ENCODE results near the gene PROB1. TPM values are rescaled to one million over a fixed set of nuclear protein-coding genes. Genes with fewer than 3 reads are reported as not detected.

PROB1 gene
- polyA plus RNA-seq, 1 donor: 2.4 TPM

DNA sequence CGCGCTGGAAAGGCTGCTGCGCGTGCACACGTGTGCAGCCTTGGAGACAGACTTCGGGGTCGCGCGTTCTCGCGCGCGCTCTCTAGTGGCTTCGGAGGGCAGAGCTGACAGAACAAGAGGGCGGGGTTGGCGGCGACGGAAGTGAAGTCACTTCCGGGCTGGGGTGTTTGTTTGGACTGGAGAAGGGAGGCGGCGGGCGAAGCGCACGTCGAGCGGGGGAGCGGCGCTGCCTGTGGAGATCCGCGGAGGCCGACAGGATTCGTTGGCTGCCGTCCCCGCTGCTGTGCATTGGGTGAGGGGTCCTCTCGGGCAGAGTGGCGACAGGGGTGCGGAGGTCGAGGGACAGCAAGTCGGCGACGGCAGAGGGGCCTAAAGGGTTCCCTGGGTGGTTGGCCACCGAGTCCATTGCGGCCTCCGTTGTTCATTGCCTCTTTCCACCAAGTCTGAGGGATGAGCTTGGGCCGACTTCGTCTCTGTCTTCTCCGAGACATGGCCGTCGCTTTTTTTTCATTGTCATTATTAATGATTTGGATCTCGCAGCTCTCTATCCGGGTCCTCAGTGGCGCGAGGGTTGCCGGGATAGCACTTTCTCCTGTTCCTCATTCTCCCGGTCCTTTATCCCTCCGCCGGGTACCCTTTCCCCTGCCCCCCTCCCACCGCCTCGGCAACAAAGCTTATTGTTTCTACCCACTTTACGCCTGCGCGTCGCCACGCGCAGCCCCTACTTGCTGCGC lies 53.0 kb downstream of the PROB1 start, which contains the start of gene PAIP2:
Gene PAIP2 (plus strand): TSS at position 166 of the 734 bp plus-strand sequence. CDS start 21,931 bp downstream, outside the sequence.
- DNase-seq: peak; percentile 98

DNA sequence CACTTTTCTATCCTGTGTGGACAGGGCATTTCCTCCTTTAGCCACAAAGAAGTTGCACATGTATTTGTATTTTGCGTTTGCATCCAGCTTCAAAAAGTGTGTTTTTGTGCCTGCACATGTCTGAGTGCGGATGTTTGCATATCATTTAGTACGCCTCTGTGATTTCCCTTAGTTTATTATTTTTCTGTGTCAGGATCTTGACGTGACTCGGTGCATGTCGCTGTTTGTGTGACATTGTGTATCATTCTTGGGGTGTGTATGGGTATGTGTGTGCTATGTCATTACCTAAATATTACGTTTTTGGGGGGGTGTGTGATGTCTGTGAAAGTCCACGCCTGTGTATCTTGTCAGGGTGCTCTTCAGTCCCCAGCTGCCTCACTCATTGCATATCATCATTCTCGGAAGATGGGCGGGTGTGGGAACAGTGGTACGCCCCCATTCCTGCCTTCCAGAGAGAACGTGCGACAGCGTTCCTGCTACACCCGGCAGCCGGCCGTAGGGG lies 53.7 kb downstream of the PROB1 start:
- DNase-seq: no peak

Other genes with a start within 250 kb of the PROB1 start
- 47.8 TPM for gene SIL1, start 196.7 kb downstream of the PROB1 start, polyA plus RNA-seq (ENCODE audit: insufficient read length)
- gene MATR3, start 101.4 kb downstream of the PROB1 start, polyA plus RNA-seq (ENCODE audit: insufficient read length): 753 TPM
- 176 TPM for gene PAIP2, start 53.2 kb downstream of the PROB1 start, polyA plus RNA-seq (ENCODE audit: insufficient read length)
- 15.7 TPM for gene SLC23A1, start 11.8 kb downstream of the PROB1 start, polyA plus RNA-seq (ENCODE audit: insufficient read length)
- 0.96 TPM for gene MZB1, start 5.2 kb downstream of the PROB1 start, polyA plus RNA-seq (ENCODE audit: insufficient read length)
- gene SPATA24, start 9.0 kb upstream of the PROB1 start, polyA plus RNA-seq (ENCODE audit: insufficient read length): 12.7 TPM
- 27.7 TPM for gene DNAJC18, start 44.4 kb upstream of the PROB1 start, polyA plus RNA-seq (ENCODE audit: insufficient read length)
- gene ECSCR, start 67.6 kb upstream of the PROB1 start, polyA plus RNA-seq (ENCODE audit: insufficient read length): 21.9 TPM
- 0.05 TPM for gene SMIM33, start 75.9 kb upstream of the PROB1 start, polyA plus RNA-seq (ENCODE audit: insufficient read length)
- 31.6 TPM for gene STING1, start 87.7 kb upstream of the PROB1 start, polyA plus RNA-seq (ENCODE audit: insufficient read length)
- gene UBE2D2, start 166.2 kb upstream of the PROB1 start, polyA plus RNA-seq (ENCODE audit: insufficient read length): 185 TPM

Measured in left kidney (tissue), 2 donors.